K562 (cell line): Measurements from ENCODE around the gene CALHM2.

ENCODE experiments used
- NCOA2 ChIP-seq, 2 experiments: fragments of 450-650 bp; IDR thresholded peaks; 2 replicates each; pipeline ENCODE4 v1.6.1; 2018; ENCODE audit warnings: mild to moderate bottlenecking in 2 of 2, moderate library complexity in 1 of 2; ENCODE audit not compliant: partially characterized antibody in 2 of 2
- SIN3A ChIP-seq, 2 experiments: fragments of 150-350 bp in 1 of 2; IDR thresholded peaks; 2 replicates each; pipeline ENCODE4 v1.6.1; 2011 to 2016; ENCODE audit warnings: borderline replicate concordance in 2 of 2, low read depth in 2 of 2, low read length in 2 of 2, mild to moderate bottlenecking in 2 of 2, moderate library complexity in 2 of 2; ENCODE audit not compliant: control insufficient read depth in 1 of 2
- TF ChIP-seq, protein P1 (sequence below): fragments of 450-650 bp; conservative IDR thresholded peaks from 2 replicates; pipeline ENCODE4 v1.6.1; 2016; ENCODE audit warnings: missing genetic modification characterization, low read depth, mild to moderate bottlenecking, missing compliant biosample characterization, moderate library complexity
- TF ChIP-seq, protein P2 (sequence below), 3 experiments: IDR thresholded peaks in 2 of 3; conservative IDR thresholded peaks in 1 of 3; 2 replicates each; pipeline ENCODE4 v1.5.1; 2011 to 2012; ENCODE audit warnings: low read length in 3 of 3, mild to moderate bottlenecking in 3 of 3, control low read depth in 2 of 3, improper control_type of control experiment in 1 of 3, inconsistent platforms in 1 of 3, low read depth in 1 of 3, mixed read lengths in 1 of 3, moderate library complexity in 1 of 3; ENCODE audit not compliant: insufficient read depth in 2 of 3

- TF ChIP-seq NCOA2 (IDR thresholded peaks at IDR 0.05; ENCODE audit: partially characterized antibody in 2 of 2), result no peak
- TF ChIP-seq, protein P1, sequence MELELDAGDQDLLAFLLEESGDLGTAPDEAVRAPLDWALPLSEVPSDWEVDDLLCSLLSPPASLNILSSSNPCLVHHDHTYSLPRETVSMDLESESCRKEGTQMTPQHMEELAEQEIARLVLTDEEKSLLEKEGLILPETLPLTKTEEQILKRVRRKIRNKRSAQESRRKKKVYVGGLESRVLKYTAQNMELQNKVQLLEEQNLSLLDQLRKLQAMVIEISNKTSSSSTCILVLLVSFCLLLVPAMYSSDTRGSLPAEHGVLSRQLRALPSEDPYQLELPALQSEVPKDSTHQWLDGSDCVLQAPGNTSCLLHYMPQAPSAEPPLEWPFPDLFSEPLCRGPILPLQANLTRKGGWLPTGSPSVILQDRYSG (tag), result no peak
- no peak for TF ChIP-seq SIN3A (IDR thresholded peaks at IDR 0.05; ENCODE audit: borderline replicate concordance in 2 of 2, control insufficient read depth in 1 of 2, low read depth in 2 of 2, low read length in 2 of 2)
- TF ChIP-seq, protein P2, sequence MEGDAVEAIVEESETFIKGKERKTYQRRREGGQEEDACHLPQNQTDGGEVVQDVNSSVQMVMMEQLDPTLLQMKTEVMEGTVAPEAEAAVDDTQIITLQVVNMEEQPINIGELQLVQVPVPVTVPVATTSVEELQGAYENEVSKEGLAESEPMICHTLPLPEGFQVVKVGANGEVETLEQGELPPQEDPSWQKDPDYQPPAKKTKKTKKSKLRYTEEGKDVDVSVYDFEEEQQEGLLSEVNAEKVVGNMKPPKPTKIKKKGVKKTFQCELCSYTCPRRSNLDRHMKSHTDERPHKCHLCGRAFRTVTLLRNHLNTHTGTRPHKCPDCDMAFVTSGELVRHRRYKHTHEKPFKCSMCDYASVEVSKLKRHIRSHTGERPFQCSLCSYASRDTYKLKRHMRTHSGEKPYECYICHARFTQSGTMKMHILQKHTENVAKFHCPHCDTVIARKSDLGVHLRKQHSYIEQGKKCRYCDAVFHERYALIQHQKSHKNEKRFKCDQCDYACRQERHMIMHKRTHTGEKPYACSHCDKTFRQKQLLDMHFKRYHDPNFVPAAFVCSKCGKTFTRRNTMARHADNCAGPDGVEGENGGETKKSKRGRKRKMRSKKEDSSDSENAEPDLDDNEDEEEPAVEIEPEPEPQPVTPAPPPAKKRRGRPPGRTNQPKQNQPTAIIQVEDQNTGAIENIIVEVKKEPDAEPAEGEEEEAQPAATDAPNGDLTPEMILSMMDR (IDR thresholded peaks at IDR 0.05 in 2 of 3, conservative IDR thresholded peaks at IDR 0.05 in 1 of 3; ENCODE audit: insufficient read depth in 2 of 3, low read depth in 1 of 3, low read length in 3 of 3), result no peak
Observed at GRCh38 chr10:103479135-103479534, 27.0 kb upstream of the CALHM2 start, which contains the start of gene CALHM3.
